Right kidney (tissue), 1 donor: ENCODE measurements around the gene ARSB.
"Not testable (repeated sequence)": the region's sequence is repeated elsewhere in the genome, so short reads cannot be mapped to it uniquely, and the experiment has no call there.

Experiments
- DNase-seq: peaks from one replicate; pipeline ENCODE4 v3.0.0-alpha.2; 2016

ARSB gene

DNA sequence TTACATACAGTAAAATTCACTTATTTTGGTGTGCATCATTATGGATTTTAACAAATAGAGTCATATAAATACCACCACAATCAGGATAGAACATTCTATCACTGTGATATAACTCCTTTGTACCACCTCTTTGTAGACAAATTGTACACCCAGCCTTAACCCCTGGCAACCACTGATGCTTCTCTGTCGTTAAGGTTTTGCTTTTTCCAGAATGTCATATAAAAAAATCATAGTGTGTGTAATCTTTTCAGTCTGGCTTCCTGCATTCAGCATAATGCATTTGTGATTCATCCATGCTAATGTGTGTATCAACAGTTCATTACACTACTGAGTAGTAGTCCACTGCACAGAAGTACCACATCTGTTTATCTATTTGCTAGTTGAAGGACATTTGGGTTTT, 81.2 kb downstream of the ARSB start:
- DNase-seq: no peak

DNA sequence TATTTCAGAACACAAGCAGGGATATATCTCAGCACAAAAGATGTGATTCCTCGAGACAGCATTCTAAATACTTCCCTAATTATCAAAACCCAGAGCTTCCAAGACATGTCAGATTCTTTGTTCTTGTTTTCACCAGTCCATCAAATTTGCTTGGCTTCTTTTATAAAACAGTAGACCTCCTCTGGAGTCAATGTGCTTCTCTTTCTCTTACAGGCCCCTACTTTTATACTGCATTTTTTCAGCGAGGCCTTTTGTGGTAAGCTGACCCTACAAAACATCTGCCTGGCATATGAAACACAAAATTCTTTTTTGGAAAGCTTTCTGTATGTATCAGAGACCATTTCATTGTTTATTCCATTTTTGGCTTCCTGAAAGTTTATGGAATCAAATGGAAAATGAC, 81.8 kb downstream of the ARSB start:
- no peak for DNase-seq

DNA sequence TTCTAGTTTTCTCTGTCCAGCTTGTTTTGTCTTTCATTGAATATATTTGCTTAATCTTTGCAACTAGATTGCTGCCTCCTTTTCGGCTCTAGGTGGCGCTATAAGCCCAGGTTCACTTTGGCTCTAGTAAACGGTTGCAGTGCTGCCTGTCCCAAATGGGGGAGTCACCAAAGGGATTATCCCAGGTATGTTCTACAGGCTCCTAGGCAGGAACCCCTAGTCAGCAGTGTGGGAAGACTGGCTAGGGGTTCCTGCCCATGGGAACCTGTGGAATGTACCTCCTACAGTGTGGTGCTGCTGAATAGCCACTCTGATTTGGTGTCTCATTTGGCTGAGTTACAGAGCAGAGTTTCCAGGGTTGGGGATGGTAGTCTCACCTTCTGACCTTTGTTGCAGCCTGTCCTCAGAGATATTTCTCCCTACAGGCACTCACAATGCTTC, 85.2 kb downstream of the ARSB start:
- DNase-seq: no peak

DNA sequence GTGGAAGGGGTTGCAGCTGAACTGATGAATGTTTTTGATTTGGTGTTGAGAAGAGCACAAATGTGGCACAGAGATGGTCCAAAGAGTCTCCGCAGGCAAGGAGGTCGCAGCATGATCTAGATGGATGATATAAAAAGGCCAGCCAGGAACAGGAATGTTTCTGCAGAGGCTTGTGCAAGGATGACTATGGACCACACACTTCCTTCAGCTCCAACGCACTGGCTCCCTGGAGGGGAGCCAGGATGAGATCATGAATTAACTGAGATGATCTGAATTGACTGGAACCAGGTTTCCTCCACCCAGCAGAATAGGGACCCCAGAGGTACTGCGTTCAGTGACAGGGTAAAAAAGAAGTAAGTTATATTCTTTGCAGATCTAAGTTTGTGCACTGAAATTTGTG, 89.0 kb downstream of the ARSB start:
- DNase-seq: no peak

DNA sequence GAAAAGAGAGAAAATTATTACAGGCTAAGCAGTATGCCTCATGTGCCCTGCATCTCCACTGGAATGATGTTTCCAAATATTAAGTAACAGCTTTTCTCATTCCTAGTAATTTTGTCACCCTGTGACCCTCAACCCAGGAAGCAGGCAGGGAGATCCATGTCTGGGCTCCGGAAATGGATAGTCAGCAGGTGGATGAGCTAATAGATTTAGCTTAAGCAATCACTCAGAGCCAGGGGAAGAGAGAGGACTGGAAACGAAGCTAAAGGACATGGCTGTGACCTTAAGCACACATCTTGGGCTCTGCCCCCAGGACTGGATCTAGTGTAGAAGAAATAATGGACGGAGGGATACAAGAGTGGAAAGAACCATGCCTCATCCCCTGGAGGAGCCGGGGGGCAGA, 89.5 kb downstream of the ARSB start:
- no peak for DNase-seq

DNA sequence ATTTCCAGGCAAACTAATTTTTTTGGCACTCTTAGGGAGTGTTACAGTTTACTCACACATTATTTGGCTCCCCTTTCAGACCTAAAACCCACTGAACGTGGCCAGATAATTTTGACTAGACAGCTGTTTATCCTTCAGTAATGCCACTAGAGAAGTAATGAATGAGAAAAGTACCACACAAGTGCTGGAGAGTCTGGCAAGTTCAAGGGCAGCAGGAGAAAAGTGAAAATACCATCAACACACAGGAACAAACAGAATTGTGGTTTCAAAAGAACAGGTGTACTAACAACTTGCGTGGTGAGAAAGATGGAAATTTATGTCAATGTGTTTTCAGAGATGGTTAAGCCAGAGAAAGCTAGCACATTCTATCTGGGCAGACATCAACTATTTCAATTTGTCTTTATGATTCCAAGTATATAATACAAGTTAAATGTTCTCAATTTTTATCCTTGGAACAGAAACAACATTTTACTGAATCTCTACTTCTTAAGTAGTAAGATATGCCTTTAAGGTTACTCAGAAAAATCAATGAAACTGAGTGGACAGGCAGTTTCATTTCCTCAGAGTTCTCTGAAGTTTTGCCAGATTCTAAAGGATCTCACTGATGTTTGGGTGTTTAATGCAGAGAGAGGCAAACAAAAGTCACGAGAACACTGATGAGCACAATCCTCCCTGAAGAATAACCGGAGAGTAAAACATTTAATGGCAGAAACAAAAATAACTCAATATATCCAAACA, 91.0 kb downstream of the ARSB start:
- DNase-seq: no peak

DNA sequence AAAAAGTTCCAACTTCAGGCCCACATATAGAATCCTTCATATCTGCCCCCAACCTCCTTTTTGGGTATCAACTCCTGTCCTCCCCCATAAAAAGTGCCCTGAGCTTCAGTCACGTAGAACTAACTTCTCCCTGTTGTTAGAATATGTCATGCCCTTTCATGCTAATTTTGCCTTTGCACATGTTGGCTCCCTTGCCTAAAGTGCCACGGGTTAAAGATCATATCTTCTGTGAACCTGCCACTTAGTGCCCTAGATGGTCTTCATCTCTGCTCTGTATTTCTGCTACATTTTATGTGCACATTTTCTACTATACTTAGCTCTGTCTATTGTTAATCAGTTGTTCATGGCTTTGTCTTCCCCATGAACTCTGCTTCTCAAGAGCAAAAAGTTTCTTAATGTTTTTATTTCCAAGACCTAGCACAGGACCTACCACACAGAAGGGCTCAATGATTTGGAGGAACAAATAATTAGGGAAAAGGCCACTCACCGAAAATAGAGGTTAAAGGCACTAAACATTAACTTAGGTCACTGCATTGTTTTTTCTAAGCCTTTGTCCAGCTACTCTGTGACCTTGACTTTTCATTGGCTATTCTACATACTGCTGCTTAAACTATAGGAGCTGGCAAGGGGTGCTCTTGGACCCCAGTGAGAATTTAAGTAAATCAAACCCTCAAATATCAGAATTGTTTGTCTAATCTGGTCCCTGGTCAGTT, 94.3 kb downstream of the ARSB start:
- no peak for DNase-seq

DNA sequence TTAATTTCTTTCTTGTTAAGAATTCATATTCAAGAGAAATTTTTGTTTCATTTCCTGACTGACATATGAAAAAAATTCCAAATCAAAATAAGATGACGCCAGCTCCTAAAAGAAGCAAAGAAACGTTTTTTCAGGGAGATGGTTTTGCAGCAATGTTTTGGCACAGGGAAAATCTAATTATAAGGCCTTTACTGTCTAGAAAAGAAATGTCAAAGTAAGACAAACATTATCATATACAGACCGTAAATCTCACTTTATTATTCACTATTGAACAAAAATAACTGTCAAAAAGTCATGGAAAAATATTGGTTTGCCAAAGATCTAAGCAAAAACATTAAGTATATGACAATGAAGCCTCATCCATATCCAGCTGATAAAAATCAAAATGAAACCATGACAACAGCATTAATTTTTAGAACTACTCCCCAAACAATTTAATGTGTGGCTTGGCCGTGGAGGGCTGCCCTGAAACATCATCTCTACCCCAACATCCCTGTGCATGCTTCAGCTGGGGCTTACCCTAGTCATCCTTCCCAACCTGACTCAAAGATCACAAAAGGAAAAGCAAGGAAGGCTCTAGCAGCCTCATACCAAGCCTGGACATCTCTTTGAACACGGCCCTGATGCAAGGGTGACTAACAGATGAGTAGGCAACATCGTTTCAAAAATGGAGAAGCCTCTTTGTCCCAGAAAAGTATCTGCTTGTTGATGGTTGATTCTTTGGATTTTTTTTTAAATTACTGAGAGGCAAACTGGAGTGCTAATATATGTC, 95.6 kb downstream of the ARSB start:
- DNase-seq: no peak

DNA sequence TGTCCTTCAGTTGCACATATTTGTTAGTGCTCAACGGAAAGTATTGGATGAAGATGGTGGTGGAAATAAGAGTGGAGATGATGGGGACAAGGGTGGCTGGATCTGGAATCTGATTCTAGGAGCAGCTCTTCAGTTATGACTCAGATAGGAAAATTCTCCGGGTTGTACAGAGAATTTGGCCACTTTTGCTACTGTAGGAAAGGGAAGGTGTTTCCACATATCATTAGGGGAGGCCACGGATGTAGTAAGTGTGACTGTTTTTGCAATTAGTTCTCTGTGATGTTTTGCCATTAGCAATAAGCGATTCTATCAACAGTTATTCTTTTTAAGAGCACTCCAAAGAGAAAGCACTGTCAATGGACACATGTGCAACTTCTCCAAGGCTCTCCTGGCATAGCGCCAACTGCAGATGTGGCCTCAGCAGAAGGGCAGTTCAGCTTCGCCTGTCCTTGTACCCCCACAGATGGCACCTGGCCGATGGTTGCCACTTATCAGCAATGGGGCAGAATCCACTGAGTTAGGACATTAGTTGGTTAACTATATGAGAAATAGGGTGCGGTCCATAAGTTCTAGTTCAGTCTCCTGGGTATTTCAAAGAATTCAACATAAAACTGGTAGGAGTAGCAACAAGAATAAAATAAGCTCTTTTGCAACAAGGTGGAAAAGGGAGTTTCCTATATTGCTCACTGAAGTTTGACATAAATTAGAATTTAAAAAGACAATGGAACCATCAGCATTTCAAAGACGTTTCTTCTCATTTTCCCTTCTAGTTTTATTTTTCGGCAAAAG, 96.3 kb downstream of the ARSB start:
- no peak for DNase-seq

DNA sequence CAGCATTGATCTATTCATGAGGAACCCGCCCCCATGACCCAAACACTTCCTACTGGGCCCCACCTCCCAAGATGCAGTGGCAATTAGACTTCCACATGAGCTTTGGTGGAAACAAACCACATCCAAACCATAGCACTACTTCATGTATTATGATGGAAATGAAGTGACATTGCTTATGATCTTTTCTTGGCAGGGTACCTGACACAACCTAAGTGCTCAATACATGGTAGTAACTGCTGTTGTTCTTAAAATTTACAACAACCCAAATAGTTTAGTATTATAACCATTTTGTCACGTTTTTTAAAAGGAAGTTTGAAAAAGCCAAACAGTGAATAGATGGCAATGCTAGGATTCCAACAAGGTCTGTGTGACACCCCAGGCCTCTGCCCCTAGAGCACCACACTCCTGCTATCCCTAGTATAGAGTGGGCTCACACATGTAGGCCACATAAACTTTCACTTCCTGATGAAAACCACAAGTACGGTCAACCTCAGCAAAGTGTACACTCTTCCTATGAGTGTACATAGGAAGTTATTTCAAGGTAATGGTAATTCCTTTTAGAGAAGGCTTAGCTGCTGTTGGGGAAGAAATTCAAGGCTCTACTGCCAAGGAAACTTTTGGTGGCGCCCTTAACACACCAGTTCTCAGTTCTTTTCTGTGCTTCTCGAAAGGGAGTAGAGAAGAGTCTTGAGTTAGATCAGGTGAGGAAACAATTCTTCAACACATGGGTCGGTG, 97.6 kb downstream of the ARSB start:
- DNase-seq: no peak

DNA sequence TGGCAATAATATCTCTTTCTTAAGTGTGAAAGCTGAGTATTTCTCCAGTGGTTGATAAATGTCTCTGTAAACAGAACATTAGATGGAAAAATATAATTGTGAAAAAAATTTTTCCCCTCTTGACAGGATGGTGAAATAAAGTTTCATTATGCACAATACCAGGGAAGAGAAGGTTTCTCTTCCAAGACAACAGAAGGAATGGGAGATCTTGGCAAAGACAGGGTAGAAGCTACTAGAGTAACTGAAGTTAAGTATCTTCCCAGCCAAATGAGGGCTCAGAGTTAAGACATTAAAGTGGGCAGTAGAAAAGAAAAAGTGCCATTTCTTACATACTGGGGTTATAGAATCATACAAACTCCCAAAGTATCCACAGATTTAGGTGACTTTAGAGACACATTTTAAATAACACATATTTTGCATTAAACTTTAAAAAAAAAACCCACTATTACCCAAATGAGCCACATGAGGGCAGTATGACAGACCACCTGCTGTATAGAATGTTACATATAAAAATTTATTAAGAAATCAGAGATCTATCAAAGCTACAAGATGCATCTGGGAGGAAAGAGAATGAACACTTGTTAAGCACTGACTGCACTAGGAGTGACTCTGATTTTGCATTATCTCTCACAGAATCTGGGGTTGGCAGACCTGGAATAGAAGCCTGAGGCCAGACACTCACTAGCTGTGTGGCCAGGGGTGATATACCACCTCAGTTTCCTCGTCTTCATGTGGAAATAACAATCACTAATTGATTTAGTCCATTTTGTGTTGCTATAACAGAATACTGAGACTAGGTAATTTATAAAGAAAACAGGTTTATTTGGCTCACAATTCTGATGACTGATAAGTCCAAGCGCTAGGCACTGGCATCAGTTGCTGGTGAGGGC, 98.5 kb downstream of the ARSB start:
- DNase-seq: no peak

DNA sequence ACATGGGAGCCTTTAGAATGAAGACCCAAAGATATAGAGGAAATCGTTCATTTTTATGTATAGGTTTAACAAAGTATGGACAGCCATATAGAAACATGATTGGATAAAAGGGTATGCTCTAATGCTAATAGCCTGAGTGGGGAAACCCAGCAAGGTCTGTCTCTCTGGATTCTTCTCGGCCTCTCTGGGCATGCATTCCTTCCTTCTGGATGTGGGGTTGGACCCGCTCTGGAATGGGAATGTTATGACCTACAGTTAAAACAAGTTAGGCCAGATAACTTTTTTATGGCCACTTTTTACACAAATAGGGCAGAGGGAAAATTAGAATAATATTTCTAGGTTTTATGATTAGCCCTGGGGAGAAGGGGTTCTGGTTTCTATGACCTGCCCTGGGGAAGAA, 103.2 kb downstream of the ARSB start:
- no peak for DNase-seq

DNA sequence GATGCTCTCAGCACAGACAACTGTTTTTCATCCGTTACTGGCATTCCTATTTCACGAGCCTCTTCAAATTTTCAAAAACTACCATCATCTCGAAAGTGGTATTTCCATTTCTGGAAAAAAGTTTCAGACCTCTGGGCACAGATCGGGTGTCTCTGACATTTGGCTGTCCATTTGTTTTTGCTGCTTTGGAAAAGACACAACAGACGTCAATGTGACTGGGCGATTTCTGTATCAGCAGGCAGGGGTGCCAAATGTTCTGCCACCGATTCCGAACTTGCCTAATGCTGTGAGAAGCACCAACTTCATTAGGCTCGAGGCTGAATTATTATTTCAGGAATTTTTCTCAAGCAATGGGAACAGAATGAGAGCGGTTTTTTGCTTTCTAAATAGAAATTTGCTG, 105.6 kb downstream of the ARSB start:
- no peak for DNase-seq

DNA sequence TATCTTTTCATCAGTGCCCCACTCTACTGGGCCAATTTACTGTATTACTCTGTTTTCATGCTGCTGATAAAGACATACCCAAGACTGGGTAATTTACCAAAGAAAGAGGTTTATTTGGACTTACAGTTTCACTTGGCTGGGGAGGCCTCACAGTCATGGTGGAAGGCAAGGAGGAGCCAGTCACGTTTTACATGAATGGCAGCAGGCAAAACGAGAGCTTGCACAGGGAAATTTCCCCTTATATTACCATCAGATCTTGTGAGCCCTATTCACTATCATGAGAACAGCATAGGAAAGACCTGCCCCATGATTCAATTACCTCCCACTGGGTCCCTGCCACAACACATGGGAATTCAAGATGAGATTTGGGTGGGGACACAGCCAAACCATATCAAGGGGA, 119.0 kb downstream of the ARSB start:
- DNase-seq: not testable (repeated sequence)

DNA sequence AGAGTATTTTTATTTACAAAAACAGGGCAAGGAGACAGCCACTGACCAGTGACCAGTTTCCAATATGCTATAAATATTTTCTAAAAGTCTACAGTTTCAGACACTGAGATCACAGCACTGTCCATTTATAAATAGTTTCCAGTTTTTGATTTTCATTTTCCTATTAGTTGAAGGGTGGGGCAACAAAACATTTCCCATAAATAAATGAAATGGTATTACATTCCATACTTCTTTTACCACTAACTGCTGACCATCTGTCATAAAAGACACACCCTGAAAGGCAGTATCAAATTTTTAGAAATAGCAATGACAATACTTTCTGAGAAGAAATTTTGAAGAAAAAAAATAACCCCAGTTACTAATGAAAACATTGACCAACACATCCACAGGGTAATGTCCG, 126.7 kb downstream of the ARSB start:
- DNase-seq: no peak

DNA sequence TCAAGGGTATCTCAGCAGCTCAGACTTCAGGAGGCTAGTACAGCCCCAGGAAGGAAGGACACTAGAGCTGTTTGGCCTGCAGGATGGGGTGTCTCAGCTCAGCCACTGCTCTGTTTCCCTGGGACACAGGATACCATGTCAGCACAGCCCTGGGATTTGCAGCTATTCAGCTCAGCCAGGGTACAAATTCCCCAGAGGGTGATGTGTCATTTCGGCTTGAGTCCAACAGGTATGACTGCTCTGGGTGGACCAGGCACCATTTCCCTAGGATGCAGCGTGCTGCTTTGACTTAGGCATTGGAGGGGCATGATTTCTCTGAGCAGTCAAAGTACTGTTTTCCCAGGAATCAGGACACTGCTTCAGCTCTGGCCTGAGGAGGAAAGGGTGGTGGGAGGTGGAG, 130.1 kb downstream of the ARSB start:
- DNase-seq: no peak

DNA sequence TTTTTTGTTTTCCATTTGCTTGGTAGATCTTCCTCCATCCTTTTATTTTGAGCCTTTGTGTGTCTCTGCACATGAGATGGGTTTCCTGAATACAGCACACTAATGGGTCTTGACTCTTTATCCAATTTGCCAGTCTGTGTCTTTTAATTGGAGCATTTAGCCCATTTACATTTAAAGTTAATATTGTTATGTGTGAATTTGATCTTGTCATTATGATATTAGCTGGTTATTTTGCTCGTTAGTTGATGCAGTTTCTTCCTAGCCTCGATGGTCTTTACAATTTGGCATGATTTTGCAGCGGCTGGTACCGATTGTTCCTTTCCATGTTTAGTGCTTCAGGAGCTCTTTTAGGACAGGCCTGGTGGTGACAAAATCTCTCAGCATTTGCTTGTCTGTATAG, 133.2 kb downstream of the ARSB start:
- not testable (repeated sequence) for DNase-seq

DNA sequence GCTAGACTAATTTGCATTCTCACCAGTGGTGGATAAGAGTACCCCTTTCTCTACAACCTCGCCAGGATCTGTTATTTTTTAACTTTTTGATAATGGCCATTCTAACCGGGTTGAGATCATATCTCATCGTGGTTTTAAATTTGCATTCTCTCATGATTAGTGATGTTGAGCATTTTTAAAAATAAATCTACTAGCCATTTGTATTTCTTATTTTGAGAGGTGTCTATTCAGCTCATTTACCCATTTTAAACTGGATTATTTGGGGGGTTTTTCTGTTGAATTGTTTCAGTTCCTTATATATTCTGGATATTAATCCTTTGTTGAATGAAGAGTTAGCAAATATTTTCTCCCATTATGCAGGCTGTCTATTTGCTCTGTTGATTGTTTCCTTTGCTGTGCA, 139.6 kb downstream of the ARSB start:
- no peak for DNase-seq

DNA sequence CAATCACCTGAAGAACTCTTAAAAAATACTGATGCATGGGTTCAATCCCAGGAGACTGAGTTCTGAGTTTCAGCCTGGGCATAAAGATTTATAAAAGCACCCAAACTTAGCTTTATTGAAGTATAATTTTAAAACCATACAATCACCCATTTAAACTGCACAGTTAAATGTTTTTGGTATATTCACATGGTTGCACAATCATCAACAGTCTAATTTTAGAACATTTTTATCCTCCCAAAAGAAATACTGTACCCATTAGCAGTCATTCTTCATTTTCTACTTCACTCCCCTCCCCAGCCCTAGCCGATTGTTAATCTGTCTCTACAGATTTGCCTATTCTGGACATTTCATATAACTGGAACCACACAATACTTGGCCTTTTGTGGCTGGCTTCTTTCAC, 141.7 kb downstream of the ARSB start:
- DNase-seq: no peak

DNA sequence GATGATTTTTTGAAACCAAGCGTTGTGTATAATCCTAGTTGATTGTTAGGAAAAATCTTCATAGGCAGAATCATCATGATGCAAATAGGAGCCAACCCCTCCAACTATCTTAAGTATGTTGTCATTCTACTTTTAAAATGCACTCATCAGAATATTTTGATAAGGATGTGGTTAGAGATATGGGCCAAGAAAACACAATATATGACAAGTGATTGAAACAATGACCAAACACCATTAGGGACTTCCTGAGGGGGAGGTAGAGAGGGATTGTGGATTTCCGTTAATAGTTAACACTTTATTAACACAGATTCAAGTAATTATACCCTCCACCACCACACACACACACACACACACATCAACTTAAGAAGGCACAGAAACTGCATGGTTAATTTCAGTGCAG, 143.3 kb downstream of the ARSB start:
- DNase-seq: no peak

DNA sequence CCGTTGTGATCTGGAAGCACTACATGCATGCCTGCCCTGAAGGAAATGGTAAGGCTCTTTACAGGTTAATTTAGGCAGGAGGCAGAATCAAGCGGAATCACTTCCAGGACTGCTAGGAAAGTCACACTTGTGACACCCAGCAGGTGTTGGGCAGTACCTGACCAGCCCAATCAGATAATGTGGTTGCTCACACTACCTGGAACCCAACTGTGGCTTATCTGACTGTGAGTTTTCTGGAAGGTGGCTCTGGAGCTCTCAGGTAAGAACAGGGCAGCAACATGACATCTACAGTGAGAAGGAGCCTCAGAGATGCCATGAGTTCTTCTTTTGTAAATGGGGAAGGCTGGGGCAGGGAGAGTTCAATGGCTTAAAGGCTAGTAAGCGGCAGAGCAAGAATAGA, 146.4 kb downstream of the ARSB start:
- no peak for DNase-seq
